ENCODE results near the gene DNAH8.

DNAH8 gene

GRCh38 chr6:38990475-38990874, 275.4 kb downstream of the DNAH8 start:
- DNase-seq: no peak
- TF ChIP-seq POLR2A (IDR thresholded peaks at IDR 0.05; ENCODE audit: low read length) (no peak), GATA1 (IDR thresholded peaks at IDR 0.05; ENCODE audit: low read depth, low read length) (no peak)

- DNase-seq: no peak
- TF ChIP-seq GATA1 (IDR thresholded peaks at IDR 0.05; ENCODE audit: low read depth, low read length) (no peak), POLR2A (IDR thresholded peaks at IDR 0.05; ENCODE audit: low read length) (no peak)
Measured at GRCh38 chr6:38996676-38997075, 281.6 kb downstream of the DNAH8 start.

- TF ChIP-seq GATA1 (IDR thresholded peaks at IDR 0.05; ENCODE audit: low read depth, low read length): no peak
- no peak for TF ChIP-seq POLR2A (IDR thresholded peaks at IDR 0.05; ENCODE audit: low read length)
- peak; percentile 40 to 53 for DNase-seq
Measured at GRCh38 chr6:38997128-38997761, 282.1 kb downstream of the DNAH8 start.

GRCh38 chr6:39003072-39003471, 288.0 kb downstream of the DNAH8 start:
- TF ChIP-seq GATA1 (IDR thresholded peaks at IDR 0.05; ENCODE audit: low read depth, low read length) (no peak), POLR2A (IDR thresholded peaks at IDR 0.05; ENCODE audit: low read length) (no peak)
- peak; percentile 13 to 20 for DNase-seq

- TF ChIP-seq POLR2A (IDR thresholded peaks at IDR 0.05; ENCODE audit: low read length) (no peak), GATA1 (IDR thresholded peaks at IDR 0.05; ENCODE audit: low read depth, low read length) (no peak)
- no peak for DNase-seq
Measured at GRCh38 chr6:39003492-39003891, 288.4 kb downstream of the DNAH8 start.

GRCh38 chr6:39004801-39005200, 289.7 kb downstream of the DNAH8 start:
- no peak for DNase-seq
- TF ChIP-seq GATA1 (IDR thresholded peaks at IDR 0.05; ENCODE audit: low read depth, low read length) (no peak), POLR2A (IDR thresholded peaks at IDR 0.05; ENCODE audit: low read length) (no peak)

GRCh38 chr6:39005774-39006173, 290.7 kb downstream of the DNAH8 start:
- TF ChIP-seq POLR2A (IDR thresholded peaks at IDR 0.05; ENCODE audit: low read length): no peak
- TF ChIP-seq GATA1 (IDR thresholded peaks at IDR 0.05; ENCODE audit: low read depth, low read length): no peak
- DNase-seq: peak in 1 of 2 experiments; percentile 3

GRCh38 chr6:39007575-39007974, 292.5 kb downstream of the DNAH8 start:
- peak; percentile 51 to 77 for DNase-seq
- no peak for TF ChIP-seq GATA1 (IDR thresholded peaks at IDR 0.05; ENCODE audit: low read depth, low read length)
- no peak for TF ChIP-seq POLR2A (IDR thresholded peaks at IDR 0.05; ENCODE audit: low read length)

GRCh38 chr6:39008737-39009136, 293.6 kb downstream of the DNAH8 start:
- no peak for DNase-seq
- TF ChIP-seq GATA1 (IDR thresholded peaks at IDR 0.05; ENCODE audit: low read depth, low read length) (no peak), POLR2A (IDR thresholded peaks at IDR 0.05; ENCODE audit: low read length) (no peak)

GRCh38 chr6:39009476-39009875, 294.4 kb downstream of the DNAH8 start:
- TF ChIP-seq POLR2A (IDR thresholded peaks at IDR 0.05; ENCODE audit: low read length) (no peak), GATA1 (IDR thresholded peaks at IDR 0.05; ENCODE audit: low read depth, low read length) (no peak)
- DNase-seq: no peak

- DNase-seq: no peak
- TF ChIP-seq POLR2A (IDR thresholded peaks at IDR 0.05; ENCODE audit: low read length): no peak
- no peak for TF ChIP-seq GATA1 (IDR thresholded peaks at IDR 0.05; ENCODE audit: low read depth, low read length)
Measured at GRCh38 chr6:39016839-39017546, 301.9 kb downstream of the DNAH8 start.

GRCh38 chr6:39017547-39017880, 302.4 kb downstream of the DNAH8 start:
- DNase-seq: no peak
- TF ChIP-seq POLR2A (IDR thresholded peaks at IDR 0.05; ENCODE audit: low read length): no peak
- TF ChIP-seq GATA1 (IDR thresholded peaks at IDR 0.05; ENCODE audit: low read depth, low read length): no peak

GRCh38 chr6:39018103-39018502, 303.0 kb downstream of the DNAH8 start:
- no peak for DNase-seq
- TF ChIP-seq GATA1 (IDR thresholded peaks at IDR 0.05; ENCODE audit: low read depth, low read length): no peak
- no peak for TF ChIP-seq POLR2A (IDR thresholded peaks at IDR 0.05; ENCODE audit: low read length)

- DNase-seq: no peak
- no peak for TF ChIP-seq POLR2A (IDR thresholded peaks at IDR 0.05; ENCODE audit: low read length)
- no peak for TF ChIP-seq GATA1 (IDR thresholded peaks at IDR 0.05; ENCODE audit: low read depth, low read length)
Measured at GRCh38 chr6:39020136-39020535, 305.0 kb downstream of the DNAH8 start.

- DNase-seq: no peak
- TF ChIP-seq GATA1 (IDR thresholded peaks at IDR 0.05; ENCODE audit: low read depth, low read length) (no peak), POLR2A (IDR thresholded peaks at IDR 0.05; ENCODE audit: low read length) (no peak)
Measured at GRCh38 chr6:39021041-39021440, 305.9 kb downstream of the DNAH8 start.
